ENCODE results near the gene OR51I1. TPM values are rescaled to one million over a fixed set of nuclear protein-coding genes. Genes with fewer than 3 reads are reported as not detected.

OR51I1 gene
- total RNA-seq, 4 donors from 2014 or later, result not detected

DNA sequence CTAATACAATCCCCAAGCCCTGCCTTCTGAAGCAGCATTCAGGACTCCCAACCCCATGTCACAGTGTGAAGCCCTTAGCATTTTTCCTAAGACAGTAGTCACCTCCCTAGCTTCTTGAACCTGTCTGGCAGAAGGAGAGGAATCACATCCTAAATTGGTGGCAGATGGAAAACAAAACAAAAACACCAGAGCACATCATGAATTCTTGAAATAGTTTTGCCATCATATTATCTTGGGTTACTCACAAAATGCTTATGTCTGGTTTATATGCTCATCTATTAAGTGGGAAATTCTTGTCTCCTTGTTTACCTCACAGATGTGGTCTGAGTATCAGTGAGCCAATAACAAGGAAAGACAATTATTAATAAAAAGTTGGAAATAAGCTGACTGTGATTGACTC, 42.4 kb downstream of the OR51I1 start:
- Histone ChIP-seq H3K4me1 (no peaks in the 10 kb centered on the region), H3K4me3 (no peak overlapping the region), H3K27me3 (no peaks in the 10 kb centered on the region), H3K36me3 (no peaks in the 10 kb centered on the region), H3K9me3 (no peaks in the 10 kb centered on the region), H3K27ac (no peak overlapping the region)
- DNase-seq, result no peak
- no peak for TF ChIP-seq POLR2A (IDR thresholded peaks at IDR 0.05)
- TF ChIP-seq, protein P1, sequence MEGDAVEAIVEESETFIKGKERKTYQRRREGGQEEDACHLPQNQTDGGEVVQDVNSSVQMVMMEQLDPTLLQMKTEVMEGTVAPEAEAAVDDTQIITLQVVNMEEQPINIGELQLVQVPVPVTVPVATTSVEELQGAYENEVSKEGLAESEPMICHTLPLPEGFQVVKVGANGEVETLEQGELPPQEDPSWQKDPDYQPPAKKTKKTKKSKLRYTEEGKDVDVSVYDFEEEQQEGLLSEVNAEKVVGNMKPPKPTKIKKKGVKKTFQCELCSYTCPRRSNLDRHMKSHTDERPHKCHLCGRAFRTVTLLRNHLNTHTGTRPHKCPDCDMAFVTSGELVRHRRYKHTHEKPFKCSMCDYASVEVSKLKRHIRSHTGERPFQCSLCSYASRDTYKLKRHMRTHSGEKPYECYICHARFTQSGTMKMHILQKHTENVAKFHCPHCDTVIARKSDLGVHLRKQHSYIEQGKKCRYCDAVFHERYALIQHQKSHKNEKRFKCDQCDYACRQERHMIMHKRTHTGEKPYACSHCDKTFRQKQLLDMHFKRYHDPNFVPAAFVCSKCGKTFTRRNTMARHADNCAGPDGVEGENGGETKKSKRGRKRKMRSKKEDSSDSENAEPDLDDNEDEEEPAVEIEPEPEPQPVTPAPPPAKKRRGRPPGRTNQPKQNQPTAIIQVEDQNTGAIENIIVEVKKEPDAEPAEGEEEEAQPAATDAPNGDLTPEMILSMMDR (IDR thresholded peaks at IDR 0.05), result no peak

DNA sequence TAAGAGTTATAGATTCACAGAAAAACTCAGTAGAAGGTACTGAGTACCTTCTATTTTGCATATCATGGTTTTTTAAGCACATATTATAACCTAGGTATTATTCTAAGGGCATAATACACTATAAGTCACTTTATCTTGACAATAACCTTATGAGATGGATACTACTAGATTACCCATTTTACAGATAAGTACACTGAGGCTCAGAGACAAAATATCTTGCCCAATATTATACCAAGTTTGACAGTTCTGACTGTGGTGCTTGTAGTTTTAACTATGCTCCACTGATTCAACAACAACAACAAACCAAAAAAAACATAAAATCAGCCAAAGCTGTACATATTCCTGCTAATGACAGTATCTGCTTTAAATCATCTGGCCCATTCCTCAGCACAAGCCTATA, 47.2 kb downstream of the OR51I1 start:
- no peak overlapping the region for H3K4me3 ChIP-seq
- no peaks in the 10 kb centered on the region for H3K9me3 ChIP-seq
- no peak overlapping the region for H3K27ac ChIP-seq
- no peak for DNase-seq
- no peaks in the 10 kb centered on the region for H3K27me3 ChIP-seq
- TF ChIP-seq POLR2A (IDR thresholded peaks at IDR 0.05), result no peak
- TF ChIP-seq, protein P1 (IDR thresholded peaks at IDR 0.05), result no peak
- no peaks in the 10 kb centered on the region for H3K36me3 ChIP-seq
- no peaks in the 10 kb centered on the region for H3K4me1 ChIP-seq

Other genes with a start within 250 kb of the OR51I1 start
- not detected for gene OR51V1, start 240.8 kb downstream of the OR51I1 start, total RNA-seq
- 1 to 10 TPM in 1 of 4 donors, not detected in 3; 2.8 TPM for gene HBB, start 214.4 kb downstream of the OR51I1 start, total RNA-seq
- gene HBD, start 207.0 kb downstream of the OR51I1 start, total RNA-seq, result not detected
- not detected for gene HBG1, start 191.7 kb downstream of the OR51I1 start, total RNA-seq
- gene HBG2, start 186.7 kb downstream of the OR51I1 start, total RNA-seq, result not detected
- not detected for gene HBE1, start 171.6 kb downstream of the OR51I1 start, total RNA-seq
- not detected for gene OR51B4, start 139.6 kb downstream of the OR51I1 start, total RNA-seq
- not detected for gene OR51B2, start 117.2 kb downstream of the OR51I1 start, total RNA-seq
- gene OR51B5, start 98.0 kb downstream of the OR51I1 start, total RNA-seq, result not detected
- not detected for gene OR51B6, start 90.0 kb downstream of the OR51I1 start, total RNA-seq
- gene OR51M1, start 57.7 kb downstream of the OR51I1 start, total RNA-seq, result not detected
- gene OR51Q1, start 19.4 kb downstream of the OR51I1 start, total RNA-seq, result not detected
- gene OR51I2, start 7.8 kb upstream of the OR51I1 start, total RNA-seq, result not detected
- not detected for gene OR52D1, start 47.2 kb upstream of the OR51I1 start, total RNA-seq
- gene UBQLN3, start 68.4 kb upstream of the OR51I1 start, total RNA-seq, result 1 to 10 TPM in 1 of 4 donors, under 1 TPM in 1, not detected in 2; 0.53 to 5.8 TPM
- under 1 TPM in 1 of 4 donors, not detected in 3; 0.80 TPM for gene UBQLNL, start 75.2 kb upstream of the OR51I1 start, total RNA-seq
- not detected for gene OR52H1, start 107.0 kb upstream of the OR51I1 start, total RNA-seq
- gene OR52B6, start 139.4 kb upstream of the OR51I1 start, total RNA-seq, result not detected
- 1 to 10 TPM in 3 of 4 donors, under 1 TPM in 1; 0.53 to 3.3 (median 1.3) TPM for gene TRIM6, start 155.1 kb upstream of the OR51I1 start, total RNA-seq
- 10 to 100 TPM in 3 of 4 donors, 1 to 10 TPM in 1; 6.7 to 14.9 (median 11.0) TPM for gene TRIM34, start 183.5 kb upstream of the OR51I1 start, total RNA-seq
- gene TRIM5, start 243.6 kb upstream of the OR51I1 start, total RNA-seq, result 10 to 100 TPM in 3 of 4 donors, 1 to 10 TPM in 1; 8.1 to 55.3 (median 21.3) TPM
- 100 to 1,000 TPM in 1 of 4 donors, 10 to 100 TPM in 3; 23.9 to 309 (median 34.3) TPM for gene TRIM22, start 248.3 kb upstream of the OR51I1 start, total RNA-seq